ENCODE results near the gene PITRM1.

GRCh38 chr10:3132036-3133025 lies 40.3 kb downstream of the PITRM1 start:
- TF ChIP-seq, protein P1, sequence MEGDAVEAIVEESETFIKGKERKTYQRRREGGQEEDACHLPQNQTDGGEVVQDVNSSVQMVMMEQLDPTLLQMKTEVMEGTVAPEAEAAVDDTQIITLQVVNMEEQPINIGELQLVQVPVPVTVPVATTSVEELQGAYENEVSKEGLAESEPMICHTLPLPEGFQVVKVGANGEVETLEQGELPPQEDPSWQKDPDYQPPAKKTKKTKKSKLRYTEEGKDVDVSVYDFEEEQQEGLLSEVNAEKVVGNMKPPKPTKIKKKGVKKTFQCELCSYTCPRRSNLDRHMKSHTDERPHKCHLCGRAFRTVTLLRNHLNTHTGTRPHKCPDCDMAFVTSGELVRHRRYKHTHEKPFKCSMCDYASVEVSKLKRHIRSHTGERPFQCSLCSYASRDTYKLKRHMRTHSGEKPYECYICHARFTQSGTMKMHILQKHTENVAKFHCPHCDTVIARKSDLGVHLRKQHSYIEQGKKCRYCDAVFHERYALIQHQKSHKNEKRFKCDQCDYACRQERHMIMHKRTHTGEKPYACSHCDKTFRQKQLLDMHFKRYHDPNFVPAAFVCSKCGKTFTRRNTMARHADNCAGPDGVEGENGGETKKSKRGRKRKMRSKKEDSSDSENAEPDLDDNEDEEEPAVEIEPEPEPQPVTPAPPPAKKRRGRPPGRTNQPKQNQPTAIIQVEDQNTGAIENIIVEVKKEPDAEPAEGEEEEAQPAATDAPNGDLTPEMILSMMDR (conservative IDR thresholded peaks at IDR 0.05): no peak
- TF ChIP-seq ZFX (IDR thresholded peaks at IDR 0.05): no peak
